Body of pancreas (tissue), 4 donors: ENCODE measurements around the gene CX3CL1. TPM values are rescaled to one million over a fixed set of nuclear protein-coding genes. Genes with fewer than 3 reads are reported as not detected.

Source experiments
- ATAC-seq: fragments of 150-250 bp; one replicate; pipeline ENCODE4 v1.9.1; 2016
- DNase-seq, 4 donors: peaks; one replicate each; pipeline ENCODE4 v3.0.0-alpha.2; 2019
- H3K27ac ChIP-seq, 4 donors: fragments of 200-600 bp; sonication (generic); 1 replicate in 3 of 4; 2 replicates in 1 of 4; pipeline versions ENCODE4 v1.5.1 to v1.6.1; 2016 to 2019; ENCODE audit warnings: mild to moderate bottlenecking in 1 of 4, mixed read lengths in 1 of 4, moderate library complexity in 1 of 4
- H3K27me3 ChIP-seq, 2 donors: fragments of 200-600 bp; sonication (generic); one replicate each; pipeline ENCODE4 v1.6.0; 2016; ENCODE audit warnings: mild to moderate bottlenecking in 1 of 2
- H3K36me3 ChIP-seq, 2 donors: fragments of 200-600 bp; sonication (generic); replicated peaks in 1 of 2; 2 replicates each; pipeline ENCODE4 v1.5.1; 2016; ENCODE audit warnings: low read depth in 2 of 2; ENCODE audit not compliant: insufficient read depth in 1 of 2
- H3K4me1 ChIP-seq: fragments of 200-600 bp; sonication (generic); one replicate; pipeline ENCODE4 v1.6.0; 2016
- H3K4me3 ChIP-seq, 2 donors: fragments of 200-600 bp; sonication (generic); 1 replicate in 1 of 2; 2 replicates in 1 of 2; pipeline ENCODE4 v1.5.1; 2016 to 2019
- H3K9me3 ChIP-seq, 3 donors: fragments of 200-600 bp; sonication (generic); 1 replicate in 2 of 3; 2 replicates in 1 of 3; pipeline ENCODE4 v1.5.1; 2016
- POLR2A ChIP-seq, 3 donors: fragments of 450-650 bp; IDR thresholded peaks; one replicate each; pipeline ENCODE4 v1.6.1; 2016; ENCODE audit warnings: antibody characterized with exemption in 3 of 3, mild to moderate bottlenecking in 2 of 3
- WGBS, 2 donors: methylation state at CpG; one replicate each; pipeline ENCODE4 v1.1.5; 2017; 5-methylcytosine and 5-hydroxymethylcytosine counted together
- intact Hi-C: fragments of 100-400 bp; cut with DNase I; formaldehyde crosslinking; loops from one replicate; pipeline ENCODE4 v1.15.1; 2023
- total RNA-seq, 2 donors: library from RNA; depleted of rRNA; stranded (reverse); fragments of >200 nt; gene quantifications; one replicate each; pipeline ENCODE4 v1.1.0, GENCODE V29; 2016
- TF ChIP-seq, protein P1 (sequence below), 7 experiments: fragments of 450-650 bp in 4 of 7; fragments of 200-600 bp in 3 of 7; sonication (generic) in 3 of 7; IDR thresholded peaks; one replicate each; pipeline ENCODE4 v1.5.1; 2016 to 2019; ENCODE audit warnings: antibody characterized with exemption in 7 of 7

CX3CL1 gene
- total RNA-seq, 2 donors from 2014 or later = 14.5 to 19.1 TPM

GRCh38 chr16:57427307-57427706 lies 55.0 kb downstream of the CX3CL1 start:
- Histone ChIP-seq H3K36me3 (peaks cover 14 to 25% of the 10 kb centered on the region in 2 donors), H3K4me1 (peaks cover 4% of the 10 kb centered on the region)
- 86 to 89% methylated on average over 7 to 8 of the region's 8 CpGs for WGBS, 2 donors

DNA sequence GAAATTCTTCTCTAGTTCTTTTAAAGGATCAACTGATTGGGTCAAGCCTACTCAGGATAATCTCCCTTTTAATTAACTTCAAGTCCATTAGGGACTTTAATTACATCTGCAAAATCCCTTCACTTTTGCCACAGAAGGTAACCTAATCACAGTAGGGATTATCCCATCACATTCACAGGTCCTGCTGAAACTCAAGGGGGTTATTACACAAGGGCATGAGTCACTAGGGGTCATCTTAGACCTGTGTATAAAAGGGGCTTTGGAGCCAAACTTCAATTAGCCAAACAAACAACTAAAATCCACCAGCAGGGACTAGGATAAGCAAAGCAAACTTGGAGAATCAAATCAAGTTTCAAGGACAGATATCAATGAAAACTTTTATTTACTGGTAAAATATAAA lies 55.5 kb downstream of the CX3CL1 start:
- no peak overlapping the region for H3K27ac ChIP-seq
- TF ChIP-seq, protein P1, sequence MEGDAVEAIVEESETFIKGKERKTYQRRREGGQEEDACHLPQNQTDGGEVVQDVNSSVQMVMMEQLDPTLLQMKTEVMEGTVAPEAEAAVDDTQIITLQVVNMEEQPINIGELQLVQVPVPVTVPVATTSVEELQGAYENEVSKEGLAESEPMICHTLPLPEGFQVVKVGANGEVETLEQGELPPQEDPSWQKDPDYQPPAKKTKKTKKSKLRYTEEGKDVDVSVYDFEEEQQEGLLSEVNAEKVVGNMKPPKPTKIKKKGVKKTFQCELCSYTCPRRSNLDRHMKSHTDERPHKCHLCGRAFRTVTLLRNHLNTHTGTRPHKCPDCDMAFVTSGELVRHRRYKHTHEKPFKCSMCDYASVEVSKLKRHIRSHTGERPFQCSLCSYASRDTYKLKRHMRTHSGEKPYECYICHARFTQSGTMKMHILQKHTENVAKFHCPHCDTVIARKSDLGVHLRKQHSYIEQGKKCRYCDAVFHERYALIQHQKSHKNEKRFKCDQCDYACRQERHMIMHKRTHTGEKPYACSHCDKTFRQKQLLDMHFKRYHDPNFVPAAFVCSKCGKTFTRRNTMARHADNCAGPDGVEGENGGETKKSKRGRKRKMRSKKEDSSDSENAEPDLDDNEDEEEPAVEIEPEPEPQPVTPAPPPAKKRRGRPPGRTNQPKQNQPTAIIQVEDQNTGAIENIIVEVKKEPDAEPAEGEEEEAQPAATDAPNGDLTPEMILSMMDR (IDR thresholded peaks at IDR 0.05) = no peak
- no peak for TF ChIP-seq POLR2A (IDR thresholded peaks at IDR 0.05)
- H3K4me3 ChIP-seq = no peak overlapping the region
- H3K36me3 ChIP-seq = peaks cover 14 to 27% of the 10 kb centered on the region in 2 donors
- H3K4me1 ChIP-seq = peaks cover 7% of the 10 kb centered on the region
- DNase-seq = no peak
- no peaks in the 10 kb centered on the region for H3K27me3 ChIP-seq
- no peak for ATAC-seq
- intact Hi-C loops = no loop called here
- H3K9me3 ChIP-seq = no peaks in the 10 kb centered on the region

More at GRCh38 chr16:57427307-57427706, 55.0 kb downstream of the CX3CL1 start:
- DNase-seq (no peak), ATAC-seq (no peak)
- Histone ChIP-seq H3K4me3 (no peak overlapping the region), H3K27ac (no peak overlapping the region), H3K9me3 (no peaks in the 10 kb centered on the region), H3K27me3 (no peaks in the 10 kb centered on the region)
- TF ChIP-seq, protein P1 (IDR thresholded peaks at IDR 0.05) = no peak
- TF ChIP-seq POLR2A (IDR thresholded peaks at IDR 0.05) = no peak
- intact Hi-C loops = no loop called here

- peaks cover 7% of the 10 kb centered on the region for H3K4me1 ChIP-seq
- DNase-seq = no peak
- intact Hi-C loops = no loop called here
- WGBS, 2 donors = 72 to 87% methylated on average over 5 of the region's 5 CpGs
- ATAC-seq = no peak
- H3K9me3 ChIP-seq = no peaks in the 10 kb centered on the region
- TF ChIP-seq POLR2A (IDR thresholded peaks at IDR 0.05) = no peak
- TF ChIP-seq, protein P1 (IDR thresholded peaks at IDR 0.05) = no peak
- peaks cover 20 to 28% of the 10 kb centered on the region in 2 donors for H3K36me3 ChIP-seq
- H3K27me3 ChIP-seq = no peaks in the 10 kb centered on the region
- no peak overlapping the region for H3K4me3 ChIP-seq
- H3K27ac ChIP-seq = no peak overlapping the region
Observed at GRCh38 chr16:57430955-57431354, 58.7 kb downstream of the CX3CL1 start.

DNA sequence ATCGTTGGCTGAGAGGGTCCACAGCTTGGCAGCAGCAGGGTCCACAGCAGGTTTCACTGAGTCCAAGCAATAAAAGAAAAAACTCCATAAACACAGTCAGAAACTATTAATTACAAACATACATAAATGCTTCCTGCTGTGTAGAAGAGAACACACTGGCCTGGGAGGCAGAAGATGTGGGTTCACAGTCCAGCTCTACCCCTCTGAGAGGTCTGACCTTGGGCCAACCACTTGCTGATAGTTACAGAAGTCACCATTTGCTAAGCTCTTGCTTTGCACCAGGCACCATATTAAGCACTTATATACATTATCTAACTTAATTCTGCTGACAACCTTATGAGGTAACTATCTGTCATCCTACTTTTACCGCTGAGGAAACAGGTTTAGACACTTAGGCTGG lies 60.2 kb downstream of the CX3CL1 start:
- peaks cover 18 to 28% of the 10 kb centered on the region in 2 donors for H3K36me3 ChIP-seq
- WGBS, 2 donors = 34 to 59% methylated on average over 2 of the region's 2 CpGs
- ATAC-seq = no peak
- H3K9me3 ChIP-seq = no peaks in the 10 kb centered on the region
- H3K27ac ChIP-seq = no peak overlapping the region
- peak in 2 of 4 donors; percentile 40 to 61 for DNase-seq
- H3K27me3 ChIP-seq = no peaks in the 10 kb centered on the region
- intact Hi-C loops = no loop called here
- TF ChIP-seq POLR2A (IDR thresholded peaks at IDR 0.05) = no peak
- TF ChIP-seq, protein P1 (IDR thresholded peaks at IDR 0.05) = no peak
- H3K4me3 ChIP-seq = no peak overlapping the region
- peaks cover 7% of the 10 kb centered on the region for H3K4me1 ChIP-seq

- Histone ChIP-seq H3K4me1 (peaks cover 7% of the 10 kb centered on the region), H3K27ac (no peak overlapping the region), H3K36me3 (peaks cover 14 to 28% of the 10 kb centered on the region in 2 donors), H3K9me3 (no peaks in the 10 kb centered on the region), H3K27me3 (no peaks in the 10 kb centered on the region), H3K4me3 (no peak overlapping the region)
- ATAC-seq (no peak), DNase-seq (no peak)
- 87 to 90% methylated on average over 3 of the region's 3 CpGs for WGBS, 2 donors
- intact Hi-C loops = no loop called here
- TF ChIP-seq POLR2A (IDR thresholded peaks at IDR 0.05) = no peak
- TF ChIP-seq, protein P1 (IDR thresholded peaks at IDR 0.05) = no peak
Observed at GRCh38 chr16:57432989-57433388, 60.7 kb downstream of the CX3CL1 start.
